Measurements from ENCODE around the gene SLC39A11. TPM values are rescaled to one million over a fixed set of nuclear protein-coding genes. Genes with fewer than 3 reads are reported as not detected.

SLC39A11 gene
- total and polyA plus RNA-seq, 2 of the 13 experiments (the other 11 are each of a cell fraction or from before 2014, with no cell fraction given), result 17.2 to 31.5 TPM

- 0 out of 2 replicates have a peak, but pooled peaks have one; percentile 25 for TF ChIP-seq ZNF646 (CRISPR knock-in tag; IDR thresholded peaks at IDR 0.05)
- TF ChIP-seq PCBP1 (IDR thresholded peaks at IDR 0.05; ENCODE audit: borderline replicate concordance, low read depth, low read length), result no peak
- TF ChIP-seq RBFOX2 (IDR thresholded peaks at IDR 0.05; ENCODE audit: low read depth, low read length), result no peak
- no peak for TF ChIP-seq NFIB (CRISPR knock-in tag; IDR thresholded peaks at IDR 0.05; ENCODE audit: borderline replicate concordance)
- TF ChIP-seq HIC2 (CRISPR knock-in tag; IDR thresholded peaks at IDR 0.05; ENCODE audit: low read depth), result no peak
- no peak for TF ChIP-seq CSRNP2 (CRISPR knock-in tag; conservative IDR thresholded peaks at IDR 0.05; ENCODE audit: low read depth)
- 0 out of 2 replicates have a peak, but pooled peaks have one; percentile 22 for TF ChIP-seq ZMYM3 (CRISPR knock-in tag; IDR thresholded peaks at IDR 0.05)
- peak; percentile 83 for TF ChIP-seq HNF4A (CRISPR knock-in tag; IDR thresholded peaks at IDR 0.05)
- 0 out of 2 replicates have a peak, but pooled peaks have one; percentile 33 for TF ChIP-seq MIXL1 (CRISPR knock-in tag; IDR thresholded peaks at IDR 0.05)
- 0 out of 2 replicates have a peak, but pooled peaks have one; percentile 34 for TF ChIP-seq ZNF124 (CRISPR knock-in tag; IDR thresholded peaks at IDR 0.05)
- peak; percentile 71; the same call in 1 of the 2 replicates for TF ChIP-seq ZFX (CRISPR knock-in tag; IDR thresholded peaks at IDR 0.05; ENCODE audit: low read depth)
- TF ChIP-seq MEIS2 (CRISPR knock-in tag; IDR thresholded peaks at IDR 0.05), result 0 out of 2 replicates have a peak, but pooled peaks have one; percentile 27
- no peak for TF ChIP-seq NBN (conservative IDR thresholded peaks at IDR 0.05)
- no peak for TF ChIP-seq ZNF766 (CRISPR knock-in tag; IDR thresholded peaks at IDR 0.05; ENCODE audit: borderline replicate concordance)
- peak; percentile 36; the same call in 1 of the 2 replicates for TF ChIP-seq DPF2 (CRISPR knock-in tag; IDR thresholded peaks at IDR 0.05; ENCODE audit: borderline replicate concordance, low read depth)
- TF ChIP-seq ZFP62 (CRISPR knock-in tag; IDR thresholded peaks at IDR 0.05), result no peak
- no peak for TF ChIP-seq NR0B2 (CRISPR knock-in tag; IDR thresholded peaks at IDR 0.05)
Observed at GRCh38 chr17:73122953-73123605, 30.6 kb upstream of the SLC39A11 start (continued).

Measured in HepG2 (cell line).